ENCODE results near the gene SLC38A10. TPM values are rescaled to one million over a fixed set of nuclear protein-coding genes. Genes with fewer than 3 reads are reported as not detected.
A peak's percentile ranks its signal among the peaks of the same experiment; 100 is the strongest.

Gene SLC38A10
- total RNA-seq, 2 donors from 2014 or later, result 46.2 to 63.4 TPM

DNA sequence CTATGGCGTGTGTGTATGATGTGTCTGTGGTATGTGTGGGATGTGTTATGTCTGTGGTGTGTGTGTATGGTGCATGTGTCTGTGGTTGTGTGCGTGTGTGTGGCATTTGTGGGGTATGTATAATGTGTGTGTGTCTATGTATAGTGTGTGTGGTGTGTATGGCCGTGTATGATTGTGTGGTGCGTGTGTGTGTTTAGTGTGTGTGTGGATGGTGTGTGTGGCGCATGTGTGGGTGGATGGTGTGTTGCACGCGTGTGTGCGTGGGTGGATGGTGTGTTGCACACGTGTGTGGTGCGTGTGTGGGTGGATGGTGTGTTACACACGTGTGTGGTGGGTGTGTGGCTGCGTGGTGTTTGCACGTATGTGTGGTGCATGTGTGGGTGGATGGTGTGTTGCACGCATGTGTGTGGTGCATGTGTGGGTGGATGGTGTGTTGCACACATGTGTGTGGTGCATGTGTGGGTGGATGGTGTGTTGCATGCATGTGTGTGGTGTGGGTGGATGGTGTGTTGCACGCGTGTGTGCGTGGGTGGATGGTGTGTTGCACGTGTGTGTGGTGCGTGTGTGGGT is 5.6 kb upstream of the SLC38A10 start:
- Histone ChIP-seq H3K36me3 (no peaks in the 10 kb centered on the region), H3K27me3 (no peaks in the 10 kb centered on the region), H3K9me3 (no peaks in the 10 kb centered on the region), H3K27ac (no peak overlapping the region), H3K4me1 (peaks cover 0 to 16% of the 10 kb centered on the region in 2 donors), H3K4me3 (no peak overlapping the region)
- no peak for DNase-seq (ENCODE audit: low spot score)
- TF ChIP-seq, protein P1, sequence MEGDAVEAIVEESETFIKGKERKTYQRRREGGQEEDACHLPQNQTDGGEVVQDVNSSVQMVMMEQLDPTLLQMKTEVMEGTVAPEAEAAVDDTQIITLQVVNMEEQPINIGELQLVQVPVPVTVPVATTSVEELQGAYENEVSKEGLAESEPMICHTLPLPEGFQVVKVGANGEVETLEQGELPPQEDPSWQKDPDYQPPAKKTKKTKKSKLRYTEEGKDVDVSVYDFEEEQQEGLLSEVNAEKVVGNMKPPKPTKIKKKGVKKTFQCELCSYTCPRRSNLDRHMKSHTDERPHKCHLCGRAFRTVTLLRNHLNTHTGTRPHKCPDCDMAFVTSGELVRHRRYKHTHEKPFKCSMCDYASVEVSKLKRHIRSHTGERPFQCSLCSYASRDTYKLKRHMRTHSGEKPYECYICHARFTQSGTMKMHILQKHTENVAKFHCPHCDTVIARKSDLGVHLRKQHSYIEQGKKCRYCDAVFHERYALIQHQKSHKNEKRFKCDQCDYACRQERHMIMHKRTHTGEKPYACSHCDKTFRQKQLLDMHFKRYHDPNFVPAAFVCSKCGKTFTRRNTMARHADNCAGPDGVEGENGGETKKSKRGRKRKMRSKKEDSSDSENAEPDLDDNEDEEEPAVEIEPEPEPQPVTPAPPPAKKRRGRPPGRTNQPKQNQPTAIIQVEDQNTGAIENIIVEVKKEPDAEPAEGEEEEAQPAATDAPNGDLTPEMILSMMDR (IDR thresholded peaks at IDR 0.05), result no peak

DNA sequence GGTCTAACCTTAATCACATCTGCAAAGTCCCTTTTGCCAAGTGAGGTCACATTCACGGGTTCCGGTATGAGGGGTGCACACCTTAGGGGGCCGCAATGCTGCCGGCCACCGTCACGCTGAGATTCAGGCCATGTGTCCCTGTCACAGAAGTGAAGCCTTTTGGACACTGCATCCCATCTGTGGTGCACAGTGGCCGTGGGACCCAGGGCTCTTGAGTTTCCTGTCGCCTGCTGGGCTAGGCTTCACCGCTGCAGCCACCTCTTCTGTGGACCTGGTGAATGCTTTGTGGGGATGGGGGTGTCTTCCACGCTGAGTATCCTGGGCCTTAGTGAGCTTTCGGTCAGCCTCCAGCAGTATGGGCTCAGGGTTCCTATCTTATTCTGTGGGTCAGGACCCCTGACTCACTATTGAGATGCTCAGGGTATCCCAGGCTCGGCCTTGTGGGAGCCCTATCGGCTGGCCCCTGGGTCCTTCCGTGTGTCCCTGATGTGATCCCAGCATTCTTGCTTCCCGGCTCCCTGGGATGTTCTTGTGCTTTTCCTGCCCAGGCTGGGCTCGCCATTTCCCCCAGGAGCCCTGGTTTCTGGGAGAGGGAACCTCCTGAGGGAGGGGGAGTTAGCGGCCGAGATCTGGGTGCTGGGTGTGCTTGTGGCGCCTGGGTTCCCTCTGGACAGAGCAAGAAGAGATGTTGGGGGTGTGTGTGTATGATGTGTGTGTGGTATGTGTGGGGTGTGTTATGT is 4.9 kb upstream of the SLC38A10 start:
- DNase-seq (ENCODE audit: low spot score), result no peak
- no peak overlapping the region for H3K4me3 ChIP-seq
- TF ChIP-seq, protein P1 (IDR thresholded peaks at IDR 0.05), result no peak

GRCh38 chr17:81298991-81299738 is 4.1 kb upstream of the SLC38A10 start:
- no peaks in the 10 kb centered on the region for H3K36me3 ChIP-seq
- H3K4me1 ChIP-seq, result peaks cover 0 to 23% of the 10 kb centered on the region in 2 donors
- no peak overlapping the region for H3K4me3 ChIP-seq
- no peaks in the 10 kb centered on the region for H3K27me3 ChIP-seq
- H3K27ac ChIP-seq, result no peak overlapping the region
- no peak for DNase-seq (ENCODE audit: low spot score)
- H3K9me3 ChIP-seq, result no peaks in the 10 kb centered on the region
- TF ChIP-seq, protein P1 (IDR thresholded peaks at IDR 0.05), result no peak

More for the DNA sequence above, 4.9 kb upstream of the SLC38A10 start:
- Histone ChIP-seq H3K36me3 (no peaks in the 10 kb centered on the region), H3K27ac (no peak overlapping the region), H3K9me3 (no peaks in the 10 kb centered on the region), H3K4me1 (peaks cover 0 to 18% of the 10 kb centered on the region in 2 donors), H3K27me3 (no peaks in the 10 kb centered on the region)

DNA sequence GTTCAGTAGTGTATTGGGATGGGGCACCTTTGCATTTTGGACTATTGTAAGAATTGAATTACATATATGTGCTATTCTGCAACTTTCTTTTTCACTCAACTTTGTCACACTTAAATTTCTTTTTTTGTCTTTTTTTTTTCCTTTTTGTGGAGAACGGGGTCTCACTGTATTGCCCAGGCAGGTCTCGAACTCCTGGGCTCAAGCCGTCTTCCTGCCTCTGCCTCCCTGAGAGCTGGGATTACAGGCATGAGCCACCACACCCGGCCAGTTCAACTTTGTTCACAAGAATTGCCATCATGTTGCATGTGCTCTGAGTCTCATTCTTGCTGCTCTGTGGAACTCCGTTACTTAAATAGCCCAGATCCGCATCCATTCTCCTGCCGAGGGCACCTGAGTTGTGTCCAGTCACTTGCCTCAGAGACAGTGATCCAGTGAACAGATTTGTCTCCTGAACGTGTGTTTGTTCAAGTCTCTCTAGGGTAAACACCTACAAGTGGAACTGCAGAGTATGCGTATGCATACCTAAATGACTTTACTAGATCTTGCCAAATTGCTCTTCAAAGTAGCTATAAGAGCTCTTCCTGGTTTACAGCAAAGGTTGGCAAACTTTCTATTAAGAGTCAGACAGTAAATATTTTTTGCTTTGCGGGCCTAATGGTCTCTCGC is 3.4 kb upstream of the SLC38A10 start:
- no peaks in the 10 kb centered on the region for H3K27me3 ChIP-seq
- no peaks in the 10 kb centered on the region for H3K9me3 ChIP-seq
- no peak overlapping the region for H3K27ac ChIP-seq
- TF ChIP-seq, protein P1 (IDR thresholded peaks at IDR 0.05), result no peak
- no peak for DNase-seq (ENCODE audit: low spot score)
- no peak overlapping the region for H3K4me3 ChIP-seq
- no peaks in the 10 kb centered on the region for H3K36me3 ChIP-seq
- peaks cover 0 to 28% of the 10 kb centered on the region in 2 donors for H3K4me1 ChIP-seq

GRCh38 chr17:81295676-81296381 is 722 bp upstream of the SLC38A10 start:
- DNase-seq (ENCODE audit: low spot score), result no peak
- peaks cover 0 to 41% of the 10 kb centered on the region in 2 donors for H3K4me1 ChIP-seq
- H3K9me3 ChIP-seq, result no peaks in the 10 kb centered on the region
- H3K36me3 ChIP-seq, result no peaks in the 10 kb centered on the region
- TF ChIP-seq, protein P1 (IDR thresholded peaks at IDR 0.05), result no peak
- H3K4me3 ChIP-seq, result peak overlapping the region; percentile 77 to 85
- H3K27me3 ChIP-seq, result no peaks in the 10 kb centered on the region
- H3K27ac ChIP-seq, result peak overlapping the region; percentile 97
